GM15510 (cell line): Measurements from ENCODE around the gene TPH1.

Source experiments
- POLR2A ChIP-seq: IDR thresholded peaks from 3 replicates; pipeline ENCODE4 v1.6.1; 2011; ENCODE audit warnings: borderline replicate concordance; ENCODE audit not compliant: insufficient read length; ENCODE audit errors: extremely low read depth

The TPH1 gene

DNA sequence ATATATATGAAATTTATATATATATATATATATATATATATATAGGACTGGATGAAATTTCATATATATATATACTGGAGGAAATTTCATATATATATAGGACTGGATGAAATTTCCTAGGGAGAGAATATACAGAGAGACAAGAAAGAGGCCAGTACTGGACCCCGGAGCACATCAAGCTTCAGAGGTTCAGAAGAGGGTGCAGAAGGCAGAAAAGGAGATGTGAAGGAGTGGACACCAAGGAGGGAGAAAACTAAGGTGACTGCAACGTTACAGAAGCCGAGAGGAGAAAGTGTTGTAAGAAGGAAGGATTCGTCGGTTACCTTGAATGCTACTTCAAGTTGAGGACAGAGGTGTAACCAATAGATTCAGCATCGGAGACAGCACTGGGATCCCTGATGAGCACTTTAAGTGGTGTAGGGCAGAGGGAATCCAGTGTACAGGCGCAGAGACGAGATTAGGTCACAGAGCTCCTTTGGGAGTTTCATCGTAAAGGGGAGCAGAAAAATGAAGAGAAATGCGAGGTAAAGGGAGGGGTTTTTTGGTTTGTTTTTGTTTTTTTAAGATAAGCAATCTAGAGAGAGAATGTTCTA lies 8.5 kb upstream of the TPH1 start:
- no peak for TF ChIP-seq POLR2A

DNA sequence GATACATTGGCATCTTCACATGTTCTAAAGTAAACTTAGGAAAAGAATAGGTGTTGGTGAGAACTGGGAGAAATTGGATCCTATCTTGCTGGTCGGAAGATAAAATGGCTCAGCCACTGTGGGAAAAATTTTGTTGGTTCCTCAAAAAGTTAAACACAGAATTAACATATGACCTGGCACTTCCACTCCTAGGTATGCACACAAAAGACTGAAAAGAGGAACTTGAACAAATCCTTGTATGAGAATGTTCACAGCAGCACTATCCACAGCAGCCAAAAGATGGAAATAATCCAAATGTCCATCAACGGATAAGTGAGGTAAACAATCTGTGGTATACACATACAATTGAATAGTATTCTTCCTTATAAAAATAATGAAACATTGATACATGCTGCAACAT lies 4.8 kb upstream of the TPH1 start:
- no peak for TF ChIP-seq POLR2A

DNA sequence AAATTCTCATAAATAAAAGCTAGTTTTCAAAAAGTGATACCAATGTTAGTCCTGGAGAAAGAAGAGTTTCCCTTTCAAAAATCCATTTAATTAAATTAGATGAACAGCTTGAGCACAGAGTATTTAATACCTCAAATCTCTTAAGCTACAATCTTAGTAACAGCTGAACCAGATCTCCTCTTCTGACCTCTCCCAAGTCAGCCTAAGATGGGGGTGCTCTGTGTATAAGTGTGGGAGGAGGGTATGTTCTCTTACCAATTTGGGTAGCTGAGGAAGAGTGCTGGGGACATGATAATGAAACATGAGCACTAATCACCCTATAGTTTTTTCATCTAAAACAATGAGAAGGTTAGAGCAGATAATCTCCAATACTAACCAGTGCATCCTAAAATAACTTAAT lies 9.6 kb downstream of the TPH1 start:
- no peak for TF ChIP-seq POLR2A

DNA sequence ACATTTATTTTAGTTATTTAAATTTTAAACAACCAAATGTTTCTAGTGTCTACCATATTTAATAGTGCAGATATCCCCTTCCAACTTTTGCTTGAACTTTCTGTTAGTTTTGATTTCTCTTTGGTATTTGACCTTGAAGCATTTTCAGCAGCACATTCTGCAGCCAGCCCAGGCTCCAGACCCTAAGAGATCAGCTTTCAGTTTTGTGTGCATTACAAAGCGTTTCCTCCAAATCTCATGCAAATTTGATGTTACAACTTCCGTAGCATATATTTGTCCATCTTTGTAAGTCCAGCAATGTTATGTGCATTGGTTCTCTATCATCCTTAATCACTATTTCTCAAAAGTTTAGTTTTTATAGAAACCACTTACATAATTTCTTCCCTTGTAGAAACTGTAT lies 18.6 kb downstream of the TPH1 start:
- TF ChIP-seq POLR2A, result no peak

DNA sequence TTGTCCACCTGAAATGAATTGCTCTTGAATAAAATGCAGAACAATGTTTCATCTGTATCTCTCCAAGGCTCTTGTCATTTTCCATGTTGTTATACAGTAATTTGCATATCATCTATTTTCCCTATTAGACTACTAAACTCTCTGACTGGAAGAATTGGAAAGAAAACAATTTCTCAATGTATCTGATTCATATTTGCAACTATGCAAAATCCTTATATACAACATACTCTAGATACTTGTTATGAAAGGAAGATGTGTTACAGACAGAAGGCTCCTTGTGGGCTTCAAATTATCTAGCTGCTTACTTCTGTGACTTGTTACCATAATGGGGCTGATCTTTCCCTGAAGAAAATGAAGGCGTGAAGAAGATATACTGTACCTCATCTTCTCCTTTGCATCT lies 23.6 kb downstream of the TPH1 start:
- TF ChIP-seq POLR2A, result no peak

DNA sequence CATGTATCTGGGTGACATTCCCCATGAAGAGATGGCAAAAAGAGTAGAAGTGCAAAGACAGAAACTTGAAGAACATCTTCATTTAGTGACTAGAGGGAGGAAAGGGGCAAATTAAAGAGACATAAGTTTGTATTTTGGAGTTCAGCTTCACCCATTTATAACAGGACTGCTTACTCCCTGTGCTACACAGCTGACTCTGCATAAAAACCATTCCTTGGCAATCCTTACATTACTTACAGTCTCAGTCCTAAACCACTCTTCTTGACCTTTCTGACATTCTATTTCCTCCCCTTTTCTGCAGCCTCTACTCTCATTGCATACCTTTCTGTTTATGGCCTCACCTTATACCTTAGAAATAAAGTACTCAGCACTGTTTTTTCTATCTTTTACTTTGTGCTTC lies 26.4 kb downstream of the TPH1 start:
- no peak for TF ChIP-seq POLR2A

DNA sequence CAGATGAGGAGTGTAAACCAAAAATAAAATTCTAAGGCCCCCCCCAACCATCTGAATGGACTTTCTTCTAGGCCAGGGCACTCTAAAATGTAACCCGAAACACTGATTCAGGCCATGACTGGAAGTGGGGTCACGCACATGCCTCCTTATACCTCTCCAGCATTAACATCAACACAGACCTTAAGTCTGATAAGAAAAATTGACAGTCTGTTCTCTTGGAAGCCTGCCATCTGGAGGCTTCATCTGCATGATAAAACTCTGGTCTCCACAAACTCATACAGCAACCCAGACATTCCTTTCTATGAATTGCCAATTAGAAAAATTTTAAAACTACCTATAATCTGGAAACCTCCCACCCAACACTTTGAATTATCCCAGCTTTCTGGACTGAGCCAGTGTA lies 29.3 kb downstream of the TPH1 start:
- no peak for TF ChIP-seq POLR2A

DNA sequence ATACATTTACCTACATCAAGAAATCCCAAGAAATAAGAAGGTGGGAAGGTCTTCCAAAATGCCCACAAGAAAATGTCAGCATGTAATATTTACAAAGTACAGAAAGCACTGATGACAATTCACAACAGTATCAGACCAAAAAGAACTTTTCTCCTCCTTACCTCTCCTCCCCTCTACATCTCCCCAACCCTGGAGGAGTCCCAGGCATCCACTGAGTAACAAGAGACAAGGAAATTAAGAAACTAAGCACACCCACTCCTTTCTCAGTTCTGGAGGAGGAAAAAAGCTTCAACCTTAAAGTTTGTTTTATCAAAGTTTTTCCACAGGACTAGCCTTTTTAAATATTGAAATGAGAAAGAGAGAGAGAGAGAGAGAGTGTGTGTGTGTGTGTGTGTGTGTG lies 31.2 kb downstream of the TPH1 start:
- no peak for TF ChIP-seq POLR2A

DNA sequence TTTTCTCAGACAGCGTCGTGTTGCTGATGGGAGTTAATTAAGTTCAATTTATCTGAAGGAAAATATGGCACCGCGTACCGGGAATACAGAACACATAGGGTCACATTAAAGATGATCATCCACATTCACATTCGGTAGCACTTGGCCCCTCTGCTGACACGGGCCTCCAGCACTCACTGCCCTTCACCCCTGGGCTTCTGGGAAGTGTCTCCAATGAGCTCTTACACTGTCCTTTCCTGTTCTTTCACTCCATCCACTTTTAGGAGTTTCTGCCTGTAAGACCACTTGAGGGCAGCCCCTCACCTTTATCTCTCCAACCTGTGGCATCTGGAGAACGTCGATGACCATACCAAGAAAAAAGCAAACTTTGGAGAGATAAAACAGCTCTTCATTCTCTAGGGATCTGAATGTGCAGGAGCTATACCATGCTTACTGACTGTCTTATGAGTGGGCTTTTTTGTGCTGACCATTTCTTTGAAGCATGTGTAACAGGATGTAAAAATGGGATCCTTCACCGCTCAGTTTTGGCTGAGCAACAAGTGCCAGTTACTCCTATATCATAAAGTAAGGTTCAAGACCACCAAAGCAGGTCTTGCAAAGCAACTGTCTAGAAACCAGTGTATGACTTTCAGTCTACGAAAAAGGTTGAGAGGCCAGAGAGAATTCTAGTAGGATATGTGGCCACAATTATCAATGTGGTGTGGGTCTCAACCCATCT lies 32.1 kb downstream of the TPH1 start:
- no peak for TF ChIP-seq POLR2A

DNA sequence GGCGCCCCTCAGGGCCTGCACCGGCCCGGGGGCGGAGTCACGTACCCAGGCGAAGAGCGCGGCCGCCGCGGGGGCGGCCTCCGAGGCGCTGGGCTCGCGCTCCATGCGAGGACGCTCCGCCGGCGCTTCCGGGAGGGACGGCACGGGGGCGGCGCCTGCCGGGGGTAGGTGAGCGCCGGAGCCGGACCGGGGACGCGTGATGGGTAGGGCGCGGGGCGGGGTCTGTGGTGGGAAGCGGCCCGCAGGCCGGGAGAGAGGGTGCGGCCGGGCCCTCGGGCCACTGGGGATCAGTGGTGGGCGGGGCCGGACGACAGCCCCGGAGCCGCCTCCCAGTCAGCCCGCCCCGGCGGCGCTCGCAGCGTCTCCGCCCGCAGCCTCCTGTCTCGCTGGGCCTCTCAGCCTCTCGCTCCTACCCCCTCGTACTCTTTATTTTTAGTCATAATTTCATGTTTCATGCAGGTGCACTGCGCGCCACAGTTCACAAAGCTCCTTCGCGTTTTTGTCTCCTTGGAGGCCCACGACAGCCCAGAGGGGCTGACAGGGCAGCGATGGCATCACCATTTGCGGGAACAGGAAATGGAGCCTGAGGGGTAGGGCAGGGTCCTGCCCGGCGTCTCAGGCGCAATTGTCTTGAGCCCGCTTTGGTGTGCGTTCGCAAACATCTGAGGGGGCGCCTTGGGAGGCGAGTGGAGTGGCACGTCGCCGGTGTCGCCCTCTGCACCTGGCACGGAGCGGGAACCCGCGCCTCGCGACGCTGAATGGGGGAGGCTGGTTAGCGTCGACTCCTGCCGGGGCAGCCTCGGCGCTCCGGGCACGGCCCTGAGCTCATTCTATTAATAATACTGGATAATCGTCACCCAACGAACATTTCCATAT lies 32.9 kb downstream of the TPH1 start, which contains the start of gene SERGEF:
TSS of gene SERGEF (minus strand) at position 142 of the 876 bp plus-strand sequence. CDS start at position 105, 37 bp downstream.
- peak; percentile 88 for TF ChIP-seq POLR2A

DNA sequence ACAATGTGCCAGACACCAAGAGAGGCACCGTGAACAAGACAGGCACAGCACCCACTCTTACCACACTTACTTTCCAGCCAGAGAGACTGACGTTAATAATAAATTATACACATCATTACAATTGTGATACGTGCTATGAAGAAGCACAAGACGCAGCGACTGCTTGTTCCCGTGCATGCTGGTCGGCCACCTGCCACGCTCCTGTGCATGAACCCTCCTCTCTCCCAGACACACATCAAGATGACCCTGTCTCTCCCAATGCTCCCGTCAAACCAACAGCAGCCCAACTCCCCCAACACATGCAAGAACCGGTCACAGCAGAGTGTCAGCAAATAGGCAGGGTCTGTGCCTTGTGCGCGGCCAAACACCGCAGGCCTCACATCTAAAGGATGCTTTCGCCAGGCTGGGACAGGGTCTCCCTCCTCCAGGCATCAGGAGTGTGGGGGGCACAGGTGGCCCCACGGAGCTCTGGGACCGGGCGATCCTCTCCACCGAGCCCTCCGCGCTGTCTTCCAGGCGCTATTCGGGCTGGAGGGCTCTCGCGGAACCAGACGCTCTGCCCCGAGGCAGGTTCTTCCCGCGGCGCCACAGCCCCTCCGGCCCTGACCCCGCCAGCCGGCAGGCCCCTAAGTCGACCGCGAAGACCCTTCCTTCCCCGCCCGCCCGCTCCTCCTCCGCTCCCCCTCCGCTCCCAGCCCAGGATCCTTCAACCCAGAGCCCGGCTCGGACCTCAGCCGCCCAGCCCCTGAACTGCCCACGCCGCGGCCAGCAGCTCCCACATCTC lies 33.8 kb downstream of the TPH1 start:
- no peak for TF ChIP-seq POLR2A

DNA sequence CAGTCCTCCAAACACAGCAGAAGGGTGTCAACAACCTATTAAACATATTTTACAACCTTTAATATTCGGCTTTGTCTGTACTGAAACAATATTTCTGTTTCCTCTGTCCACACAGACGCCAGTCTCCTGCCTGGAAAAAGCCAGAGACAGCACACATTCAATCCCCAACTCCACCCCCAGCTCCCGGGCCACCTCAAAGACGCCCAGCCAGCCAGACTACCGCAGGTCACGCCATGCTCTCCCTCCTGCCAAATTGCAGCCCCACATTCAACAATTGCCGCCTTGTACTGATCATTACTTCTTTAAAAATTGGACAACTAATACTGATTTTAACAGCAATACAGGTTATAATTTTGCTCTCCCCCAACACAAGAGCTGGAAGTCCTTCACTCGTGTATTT lies 34.4 kb downstream of the TPH1 start:
- TF ChIP-seq POLR2A, result no peak

DNA sequence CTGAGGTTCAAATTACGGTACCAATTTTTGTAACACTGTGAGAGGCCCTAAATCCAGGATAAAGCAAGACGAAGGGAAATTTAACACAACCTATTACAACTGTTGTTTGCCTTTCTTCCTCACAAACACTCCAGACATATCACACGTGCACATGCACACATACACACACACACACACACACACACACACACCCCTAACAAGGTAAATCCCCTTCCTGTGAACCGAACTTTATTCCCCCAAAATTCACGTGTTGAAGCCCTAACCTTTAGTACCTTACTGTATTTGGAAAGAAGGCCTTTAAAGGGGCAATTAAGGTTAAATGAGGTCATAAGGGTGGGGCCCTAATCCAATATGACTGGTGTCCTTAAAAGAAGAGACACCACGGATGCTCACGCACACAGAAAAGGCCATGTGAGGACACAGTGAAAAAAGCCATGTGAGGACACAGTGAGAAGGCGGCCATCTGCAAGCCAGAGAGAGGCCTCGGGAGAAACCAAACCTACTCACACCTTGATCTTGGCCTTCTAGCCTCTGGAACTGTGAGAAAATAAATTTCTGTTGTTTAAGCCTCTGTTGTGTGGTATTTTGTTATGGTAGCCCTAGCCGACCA lies 35.0 kb downstream of the TPH1 start:
- TF ChIP-seq POLR2A, result no peak

DNA sequence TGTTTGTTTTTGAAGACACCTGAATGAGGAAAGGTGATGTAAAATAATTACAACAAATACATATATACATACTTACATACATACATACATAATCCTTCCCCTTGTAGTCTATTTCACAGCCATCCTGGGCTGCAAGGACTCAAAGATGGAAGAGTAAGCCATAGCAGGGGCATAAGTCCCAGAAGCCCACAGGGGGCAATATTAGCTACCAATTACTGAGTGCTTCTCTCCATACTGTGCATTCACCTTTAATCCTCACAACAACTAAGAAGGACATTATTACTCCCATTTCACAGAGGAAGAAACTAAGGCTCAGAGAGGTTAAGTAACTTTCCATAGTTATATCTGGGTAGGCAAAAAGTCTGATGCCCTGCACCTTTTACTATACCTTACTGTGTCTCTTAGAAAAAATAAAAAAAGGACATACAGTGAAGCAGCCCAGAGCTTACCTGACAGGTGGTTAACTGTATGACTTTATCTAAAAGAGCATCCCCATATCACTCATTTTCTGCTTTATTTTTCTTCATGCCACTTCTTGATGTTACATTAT lies 35.9 kb downstream of the TPH1 start:
- TF ChIP-seq POLR2A, result no peak

DNA sequence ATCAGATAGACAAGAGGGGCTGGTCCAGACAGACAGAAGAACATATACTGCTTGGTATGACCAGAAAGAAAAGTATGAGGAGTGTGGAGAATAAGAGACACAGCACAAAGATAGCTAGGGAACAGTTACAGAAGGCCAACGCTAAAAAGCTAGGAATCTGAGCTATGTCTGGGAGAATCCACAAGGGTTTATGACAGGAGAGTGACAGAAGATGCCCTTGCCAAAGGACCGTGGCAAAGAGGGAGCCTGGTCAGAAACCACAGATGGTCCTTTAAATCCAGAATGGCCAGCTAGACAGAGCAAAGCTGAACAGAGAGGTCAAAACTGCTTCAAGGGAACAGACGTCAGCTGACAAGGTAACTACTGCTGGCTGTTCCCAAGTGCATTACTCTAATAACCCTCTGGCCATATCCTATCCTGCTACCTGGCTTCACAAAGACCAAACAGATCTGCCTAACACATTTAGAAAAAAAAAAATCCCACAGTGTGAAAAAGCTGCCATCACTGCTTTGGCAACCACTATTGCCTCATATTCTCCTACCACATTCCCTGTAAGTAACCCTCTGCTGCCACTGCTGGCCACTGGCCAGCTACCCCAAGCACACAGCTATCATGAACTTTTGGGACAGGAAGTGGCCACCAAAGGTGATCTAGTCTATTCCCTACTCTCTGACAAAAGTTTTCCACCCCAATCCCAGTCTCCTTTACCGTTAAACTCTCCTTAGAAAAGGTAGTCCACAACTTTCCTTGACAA lies 40.5 kb downstream of the TPH1 start:
- no peak for TF ChIP-seq POLR2A
